GM19043 (cell line): ENCODE measurements around the gene ACOT7.
"Not testable (repeated sequence)": the region's sequence is repeated elsewhere in the genome, so short reads cannot be mapped to it uniquely, and the experiment has no call there.

Source experiments
- ATAC-seq: cut with Tn5 transposase; IDR thresholded peaks from one replicate; pipeline ENCODE4 v1.9.1; 2021; ENCODE audit warnings: low read depth; ENCODE audit not compliant: unreplicated experiment

ACOT7 gene

DNA sequence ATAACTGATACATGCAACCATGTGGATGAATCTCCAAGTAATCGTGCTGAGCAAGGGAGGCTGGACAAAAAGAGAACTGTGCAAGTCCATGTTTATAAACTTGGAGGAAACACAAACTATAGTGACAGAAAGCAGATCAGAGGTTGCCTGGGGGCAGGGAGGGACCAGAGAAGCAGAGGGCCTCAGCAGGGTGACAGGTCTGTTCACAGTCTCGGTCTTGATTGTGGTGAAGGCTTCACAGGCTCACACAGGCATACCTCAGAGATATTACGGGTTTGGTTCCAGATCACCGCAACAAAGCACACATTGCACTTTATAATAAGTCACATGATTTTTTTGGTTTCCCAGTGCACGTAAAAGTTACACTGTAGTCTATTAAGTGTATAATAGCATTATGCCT lies 28.5 kb downstream of the ACOT7 start:
- ATAC-seq: no peak

- not testable (repeated sequence) for ATAC-seq
These were observed 30.3 kb downstream of the ACOT7 start for GRCh38 chr1:6363085-6363884.

DNA sequence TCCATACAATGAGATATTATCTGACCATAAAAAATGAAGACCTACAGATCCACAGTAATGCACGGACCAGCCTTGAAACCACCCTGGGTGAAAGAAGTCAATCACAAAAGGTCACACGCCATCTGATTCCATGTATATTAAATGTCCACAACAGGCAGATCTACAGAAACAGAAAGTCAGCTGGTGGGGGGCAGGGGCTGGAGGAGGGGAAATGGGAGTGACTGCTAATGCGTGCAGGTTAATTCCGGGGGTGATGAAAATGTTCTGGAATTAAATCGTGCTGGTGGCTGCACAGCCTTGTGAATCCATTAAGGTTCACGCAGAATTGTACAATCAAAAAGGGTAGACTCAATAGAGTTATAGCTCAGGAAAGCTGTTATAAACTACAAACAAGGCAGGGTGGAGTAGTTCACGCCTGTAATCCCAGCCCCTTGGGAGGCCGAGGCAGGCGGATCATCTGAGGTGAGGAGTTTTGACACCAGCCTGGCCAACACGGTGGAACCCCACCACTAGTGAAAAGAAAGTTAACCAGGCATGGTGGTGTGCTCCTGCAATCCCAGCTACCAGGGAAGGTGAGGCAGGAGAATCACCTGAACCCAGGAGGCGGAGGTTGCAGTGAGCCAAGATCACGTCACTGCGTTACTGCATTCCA lies 32.3 kb downstream of the ACOT7 start:
- no peak for ATAC-seq

GRCh38 chr1:6360517-6361070 lies 33.0 kb downstream of the ACOT7 start:
- ATAC-seq: no peak

DNA sequence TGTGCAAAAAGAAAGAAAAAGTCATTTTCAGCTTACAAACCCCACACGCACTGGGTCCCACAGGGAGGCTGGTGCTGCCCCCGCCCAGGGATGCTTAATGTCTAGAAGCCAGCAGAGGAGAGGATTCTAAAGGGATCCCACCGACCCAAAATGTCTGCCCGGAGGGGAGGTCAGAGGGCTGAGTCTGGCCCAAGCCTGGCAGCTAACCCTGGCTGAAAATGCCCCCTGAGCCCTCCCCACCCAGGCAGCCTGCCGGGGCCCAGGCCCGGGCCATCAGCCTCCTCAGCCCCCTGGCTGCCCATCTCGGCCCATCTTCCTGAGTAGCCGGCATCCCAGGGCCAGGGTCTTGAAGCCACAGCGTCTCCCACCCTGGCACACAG lies 33.5 kb downstream of the ACOT7 start:
- ATAC-seq: peak; percentile 20

- peak; percentile 83 for ATAC-seq
These were observed 34.1 kb downstream of the ACOT7 start for GRCh38 chr1:6359216-6360116.

DNA sequence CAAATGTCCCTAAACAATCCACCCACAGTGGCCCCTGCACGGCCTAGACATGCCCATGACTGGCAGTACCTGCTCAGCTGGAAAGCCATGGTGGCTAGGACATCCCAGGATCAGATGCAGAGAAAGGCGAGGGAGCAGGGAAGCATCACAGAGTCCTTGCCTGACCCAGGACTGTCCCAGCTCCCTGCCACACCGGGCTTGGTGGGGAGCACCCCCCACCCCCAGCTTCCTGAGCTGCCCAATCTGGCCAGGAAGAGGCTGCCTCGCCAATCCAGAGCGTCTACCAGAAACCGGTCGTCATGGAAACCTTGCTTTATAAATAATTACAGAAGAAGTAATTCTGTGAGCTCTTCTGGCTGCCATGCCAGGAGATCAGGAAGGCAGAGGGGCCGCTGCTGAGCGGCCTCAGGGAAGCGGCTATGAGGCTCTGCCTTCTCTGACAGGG lies 34.8 kb downstream of the ACOT7 start:
- ATAC-seq: peak; percentile 28

- no peak for ATAC-seq
These were observed 35.4 kb downstream of the ACOT7 start for GRCh38 chr1:6358144-6358624.

DNA sequence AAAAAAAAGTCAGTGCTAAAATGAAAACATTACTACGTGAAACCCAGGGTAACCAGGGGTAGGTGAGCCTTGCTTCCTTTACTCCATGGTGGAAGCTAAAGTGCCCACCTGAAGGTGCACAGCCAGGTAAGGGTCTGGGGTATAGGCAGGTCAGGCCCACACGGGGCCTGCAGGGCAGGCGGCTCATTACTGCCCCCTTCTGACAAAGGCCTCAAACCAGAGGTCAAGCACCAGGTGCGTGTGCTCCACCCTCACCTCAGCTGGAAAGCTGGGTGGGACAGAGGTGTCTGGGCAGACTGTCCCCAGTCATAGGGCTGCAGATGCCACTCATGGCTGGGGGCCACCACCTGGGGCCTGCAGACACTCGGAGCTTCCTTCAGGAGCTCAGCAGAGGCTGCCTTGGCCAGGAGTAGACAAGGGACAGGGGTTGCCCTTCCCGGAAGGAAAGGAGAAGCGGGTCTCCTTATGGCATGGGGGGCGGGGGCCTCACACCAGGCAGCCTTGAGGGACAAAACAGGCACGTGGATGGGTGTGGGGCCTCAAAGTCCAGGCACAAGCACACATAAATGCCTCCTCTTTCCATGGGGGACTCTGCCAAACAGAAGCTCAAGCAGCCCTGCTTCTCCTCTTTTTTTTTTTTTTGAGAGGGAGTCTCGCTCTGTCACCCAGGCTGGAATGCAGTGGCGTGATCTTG lies 36.2 kb downstream of the ACOT7 start:
- ATAC-seq: no peak

DNA sequence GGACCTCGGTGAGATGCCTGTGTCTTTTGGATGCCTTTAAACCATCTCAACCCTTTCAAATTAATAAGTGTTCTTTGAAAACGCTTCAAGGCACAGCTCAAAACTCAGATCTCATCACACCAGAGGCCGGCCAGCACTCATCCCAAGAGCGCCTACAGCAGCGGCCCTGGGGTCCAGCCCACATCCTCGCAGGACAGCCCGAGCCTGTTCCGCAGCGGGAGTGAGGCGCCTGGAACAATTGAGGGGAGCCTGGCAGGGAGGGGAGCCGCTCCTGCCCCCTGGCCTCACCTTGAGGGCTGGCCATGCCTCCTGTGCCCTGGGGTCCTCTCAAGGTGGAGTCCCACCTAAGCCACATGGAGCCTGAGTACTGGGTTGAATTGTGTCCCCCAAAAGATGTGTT lies 37.9 kb downstream of the ACOT7 start:
- no peak for ATAC-seq

GRCh38 chr1:6354659-6355317 lies 38.8 kb downstream of the ACOT7 start:
- no peak for ATAC-seq

- ATAC-seq: no peak
These were observed 39.5 kb downstream of the ACOT7 start for GRCh38 chr1:6353955-6354658.

- no peak for ATAC-seq
These were observed 40.0 kb downstream of the ACOT7 start for GRCh38 chr1:6353619-6353954.

- no peak for ATAC-seq
These were observed 41.4 kb downstream of the ACOT7 start for GRCh38 chr1:6352138-6352563.

DNA sequence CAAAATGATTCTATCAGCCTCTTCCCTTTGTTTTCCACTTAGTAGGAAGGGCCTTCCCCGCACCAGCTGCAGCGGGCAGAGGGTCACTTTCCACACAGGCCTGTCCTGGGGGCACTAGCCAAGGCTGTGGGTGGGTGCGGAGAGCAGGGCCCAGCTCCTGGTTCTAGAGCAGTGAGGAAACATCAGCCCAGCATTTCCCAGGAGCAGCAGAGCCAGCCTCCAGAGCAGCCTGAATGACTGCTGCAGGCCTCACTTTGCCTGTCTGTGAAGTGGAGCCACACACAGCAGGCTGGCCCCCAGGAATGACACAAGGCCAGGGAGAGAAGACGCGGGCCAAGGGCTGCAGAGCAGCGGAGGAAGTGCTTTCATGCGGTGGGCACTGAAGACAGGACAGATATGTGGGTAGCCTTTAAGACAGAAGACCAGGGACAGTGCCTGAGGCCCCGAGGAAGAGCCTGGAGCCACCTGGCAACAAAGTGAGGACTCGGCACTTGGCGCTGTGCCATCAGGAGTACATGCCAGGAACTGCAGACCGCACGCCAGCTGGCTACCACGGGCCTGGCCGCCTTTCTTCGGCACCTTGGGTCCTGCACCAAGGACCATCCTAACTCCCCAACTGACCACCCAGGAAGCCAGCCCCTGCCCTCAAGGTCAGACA lies 42.0 kb downstream of the ACOT7 start:
- no peak for ATAC-seq

GRCh38 chr1:6350416-6351088 lies 43.0 kb downstream of the ACOT7 start:
- ATAC-seq: no peak

DNA sequence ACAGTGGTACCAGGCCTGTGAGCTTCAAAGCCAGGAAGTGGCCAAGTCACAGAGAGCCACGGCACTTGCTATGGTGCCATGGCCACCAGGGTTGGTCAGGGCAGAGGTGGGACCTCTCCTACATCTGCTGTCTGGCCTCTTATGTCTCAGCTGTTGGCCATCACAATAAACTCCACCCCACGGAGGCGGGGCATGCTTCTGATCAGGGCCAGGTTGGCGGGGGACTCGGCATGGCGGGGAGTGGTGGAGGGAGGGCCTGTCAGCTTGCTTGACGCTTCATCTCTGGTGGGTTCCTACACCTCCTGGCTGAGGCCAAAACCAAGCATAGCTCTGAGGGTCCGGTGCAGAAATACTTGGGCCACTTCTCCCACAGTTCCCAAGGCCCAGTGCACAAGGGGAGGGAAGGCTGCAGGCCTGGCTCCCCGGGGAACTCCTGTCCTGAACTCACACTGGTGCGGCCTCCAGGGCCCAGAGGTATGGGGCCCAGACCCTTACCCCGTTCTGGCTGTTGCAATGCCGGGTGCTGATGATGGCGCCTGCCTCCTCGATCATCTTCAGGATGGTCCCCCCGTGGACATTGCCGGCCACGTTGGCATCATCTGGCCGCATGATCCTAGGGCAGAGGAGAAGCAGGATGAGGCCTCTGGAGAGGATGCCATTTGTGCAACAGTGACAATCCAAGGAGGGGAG lies 44.2 kb downstream of the ACOT7 start:
- ATAC-seq: no peak
